ENCODE results near the gene SDHAF4. TPM values are rescaled to one million over a fixed set of nuclear protein-coding genes. Genes with fewer than 3 reads are reported as not detected.

The SDHAF4 gene
- 1 to 10 TPM; 2.9 to 5.5 (median 4.5) TPM for total RNA-seq
- long read RNA-seq, result 0 reads

- H3K4me3 ChIP-seq, result peak within 1 kb of the TSS; percentile 79 to 85 (median 83)
- no peaks in the 10 kb centered on the region for H3K36me3 ChIP-seq
- intact Hi-C loops (cut with DNase I), result no loop called here
- 0% methylated on average over 25 of the region's 49 CpGs for WGBS (ENCODE audit: insufficient coverage, low coverage, low lambda C conversion rate, missing lambda C conversion rate)
- H3K27me3 ChIP-seq, result no peaks in the 10 kb centered on the region
- no peaks in the 10 kb centered on the region for H3K9me3 ChIP-seq
- no peaks in the 10 kb centered on the region for H3K4me1 ChIP-seq
- ATAC-seq (peak; percentile 100), DNase-seq (peak; percentile 94 to 97 (median 96))
- H3K27ac ChIP-seq, result peak within 1 kb of the TSS; percentile 79 to 83 (median 80)
- TF ChIP-seq CTCF (IDR thresholded peaks at IDR 0.05) (peak in 1 of 4 donors; percentile 21), POLR2A (IDR thresholded peaks at IDR 0.05) (peak; percentile 67)
Observed at GRCh38 chr6:70566751-70567382, at the start of gene SDHAF4. TSS of gene SDHAF4 (plus strand) at chr6:70566930. CDS start at chr6:70566941, 11 bp downstream.

GRCh38 chr6:70518723-70519122, 48.0 kb upstream of the SDHAF4 start:
- no peak overlapping the region for H3K27ac ChIP-seq
- no peak for DNase-seq
- 87% methylated on average over 3 of the region's 3 CpGs for WGBS (ENCODE audit: insufficient coverage, low coverage, low lambda C conversion rate, missing lambda C conversion rate)
- H3K4me3 ChIP-seq, result no peak overlapping the region
- no peaks in the 10 kb centered on the region for H3K36me3 ChIP-seq
- TF ChIP-seq POLR2A (IDR thresholded peaks at IDR 0.05), result no peak
- TF ChIP-seq CTCF (IDR thresholded peaks at IDR 0.05), result no peak
- no peaks in the 10 kb centered on the region for H3K9me3 ChIP-seq
- intact Hi-C loops (cut with DNase I), result no loop called here
- ATAC-seq, result no peak
- H3K27me3 ChIP-seq, result no peaks in the 10 kb centered on the region
- H3K4me1 ChIP-seq, result no peaks in the 10 kb centered on the region

GRCh38 chr6:70520575-70520974, 46.2 kb upstream of the SDHAF4 start:
- H3K4me3 ChIP-seq, result no peak overlapping the region
- ATAC-seq, result peak in 3 of 4 donors; percentile 36 to 56 (median 38)
- TF ChIP-seq CTCF (IDR thresholded peaks at IDR 0.05) (peak; percentile 33 to 47 (median 39)), POLR2A (IDR thresholded peaks at IDR 0.05) (no peak)
- H3K4me1 ChIP-seq, result peaks cover 0 to 14% (median 0%) of the 10 kb centered on the region in 4 donors
- no peaks in the 10 kb centered on the region for H3K9me3 ChIP-seq
- H3K27me3 ChIP-seq, result no peaks in the 10 kb centered on the region
- H3K36me3 ChIP-seq, result no peaks in the 10 kb centered on the region
- no peak overlapping the region for H3K27ac ChIP-seq
- DNase-seq, result no peak
- intact Hi-C loops (cut with DNase I), result no loop called here

GRCh38 chr6:70524721-70525286, 41.9 kb upstream of the SDHAF4 start:
- WGBS (ENCODE audit: insufficient coverage, low coverage, low lambda C conversion rate, missing lambda C conversion rate), result 30% methylated on average over 4 of the region's 4 CpGs
- DNase-seq (no peak), ATAC-seq (peak; percentile 44 to 70 (median 51))
- peaks cover 0 to 15% (median 0%) of the 10 kb centered on the region in 4 donors for H3K4me1 ChIP-seq
- no peaks in the 10 kb centered on the region for H3K9me3 ChIP-seq
- H3K36me3 ChIP-seq, result no peaks in the 10 kb centered on the region
- intact Hi-C loops (cut with DNase I), result no loop called here
- H3K27ac ChIP-seq, result no peak overlapping the region
- no peak for TF ChIP-seq POLR2A (IDR thresholded peaks at IDR 0.05)
- H3K4me3 ChIP-seq, result no peak overlapping the region
- no peaks in the 10 kb centered on the region for H3K27me3 ChIP-seq

- TF ChIP-seq POLR2A (IDR thresholded peaks at IDR 0.05) (no peak), CTCF (IDR thresholded peaks at IDR 0.05) (no peak)
- no peaks in the 10 kb centered on the region for H3K36me3 ChIP-seq
- peaks cover 0 to 15% (median 0%) of the 10 kb centered on the region in 4 donors for H3K4me1 ChIP-seq
- no peaks in the 10 kb centered on the region for H3K27me3 ChIP-seq
- ATAC-seq, result no peak
- H3K4me3 ChIP-seq, result no peak overlapping the region
- DNase-seq, result no peak
- intact Hi-C loops (cut with DNase I), result no loop called here
- H3K27ac ChIP-seq, result no peak overlapping the region
- WGBS (ENCODE audit: insufficient coverage, low coverage, low lambda C conversion rate, missing lambda C conversion rate), result 92% methylated on average over 5 of the region's 5 CpGs
- H3K9me3 ChIP-seq, result no peaks in the 10 kb centered on the region
Observed at GRCh38 chr6:70527071-70527737, 39.5 kb upstream of the SDHAF4 start.
